HG03354 (cell line): ENCODE measurements around the gene ZNF407.

Experiments used
- ATAC-seq: cut with Tn5 transposase; IDR thresholded peaks from one replicate; pipeline ENCODE4 v1.9.1; 2021; ENCODE audit warnings: mild to moderate bottlenecking; ENCODE audit not compliant: unreplicated experiment, poor library complexity, severe bottlenecking

ZNF407 gene

GRCh38 chr18:74665346-74665745 lies 67.7 kb downstream of the ZNF407 start:
- ATAC-seq = no peak

GRCh38 chr18:74665905-74666304 lies 68.2 kb downstream of the ZNF407 start:
- ATAC-seq = no peak

GRCh38 chr18:74669136-74669798 lies 71.6 kb downstream of the ZNF407 start:
- no peak for ATAC-seq

GRCh38 chr18:74672371-74672770 lies 74.7 kb downstream of the ZNF407 start:
- ATAC-seq = no peak

- ATAC-seq = no peak
Observed at GRCh38 chr18:74674487-74674886, 76.8 kb downstream of the ZNF407 start.

GRCh38 chr18:74679006-74679678 lies 81.5 kb downstream of the ZNF407 start:
- no peak for ATAC-seq

GRCh38 chr18:74679679-74680076 lies 82.0 kb downstream of the ZNF407 start:
- no peak for ATAC-seq

- ATAC-seq = no peak
Observed at GRCh38 chr18:74682141-74682990, 84.7 kb downstream of the ZNF407 start.

GRCh38 chr18:74682991-74683297 lies 85.3 kb downstream of the ZNF407 start:
- no peak for ATAC-seq

- no peak for ATAC-seq
Observed at GRCh38 chr18:74683573-74683972, 85.9 kb downstream of the ZNF407 start.

GRCh38 chr18:74689251-74689650 lies 91.6 kb downstream of the ZNF407 start:
- ATAC-seq = no peak

- ATAC-seq = no peak
Observed at GRCh38 chr18:74692367-74693013, 94.8 kb downstream of the ZNF407 start.

GRCh38 chr18:74694436-74694835 lies 96.8 kb downstream of the ZNF407 start:
- ATAC-seq = no peak

GRCh38 chr18:74695170-74695569 lies 97.5 kb downstream of the ZNF407 start:
- no peak for ATAC-seq

GRCh38 chr18:74698881-74699280 lies 101.2 kb downstream of the ZNF407 start:
- ATAC-seq = no peak

GRCh38 chr18:74699455-74699854 lies 101.8 kb downstream of the ZNF407 start:
- ATAC-seq = no peak

- no peak for ATAC-seq
Observed at GRCh38 chr18:74702950-74703349, 105.3 kb downstream of the ZNF407 start.

GRCh38 chr18:74708169-74708568 lies 110.5 kb downstream of the ZNF407 start:
- no peak for ATAC-seq

GRCh38 chr18:74709452-74709851 lies 111.8 kb downstream of the ZNF407 start:
- ATAC-seq = no peak

- no peak for ATAC-seq
Observed at GRCh38 chr18:74714120-74714519, 116.5 kb downstream of the ZNF407 start.
